H54 (cell line): ENCODE data around the gene EIF4H.

Experiments
- DNase-seq: peaks from one replicate; pipeline ENCODE4 v3.0.0; 2011; ENCODE audit warnings: low spot score, mixed read lengths; ENCODE audit not compliant: insufficient read length
- FAIRE-seq: peaks from 3 replicates; lab custom pipeline; 2011; peaks lifted over from hg19 to GRCh38; lab: Jason Lieb, UNC
- POLR2A ChIP-seq: IDR thresholded peaks from 2 replicates; pipeline ENCODE4 v1.6.1; 2011; ENCODE audit warnings: low read depth, mild to moderate bottlenecking, low read length

Gene EIF4H

GRCh38 chr7:74233655-74234285, 59.6 kb downstream of the EIF4H start:
- FAIRE-seq: no peak
- no peak for TF ChIP-seq POLR2A

GRCh38 chr7:74235518-74236268, 61.5 kb downstream of the EIF4H start:
- no peak for FAIRE-seq
- DNase-seq: no peak
- TF ChIP-seq POLR2A: no peak

More at GRCh38 chr7:74233655-74234285, 59.6 kb downstream of the EIF4H start:
- DNase-seq: no peak

GRCh38 chr7:74236284-74236683, 62.1 kb downstream of the EIF4H start:
- no peak for DNase-seq
- TF ChIP-seq POLR2A: no peak
- FAIRE-seq: no peak

- no peak for FAIRE-seq
- no peak for TF ChIP-seq POLR2A
Measured at GRCh38 chr7:74240482-74240881, 66.3 kb downstream of the EIF4H start.

GRCh38 chr7:74242122-74242443, 67.9 kb downstream of the EIF4H start:
- no peak for DNase-seq
- no peak for FAIRE-seq
- TF ChIP-seq POLR2A: no peak

More at GRCh38 chr7:74240482-74240881, 66.3 kb downstream of the EIF4H start:
- no peak for DNase-seq

GRCh38 chr7:74246497-74246896, 72.3 kb downstream of the EIF4H start:
- no peak for FAIRE-seq
- no peak for DNase-seq
- TF ChIP-seq POLR2A: no peak
